GM12872 (cell line): ENCODE data around the gene SBK1.

Source experiments
- CTCF ChIP-seq: IDR thresholded peaks from 3 replicates; pipeline ENCODE4 v1.5.1; 2011; ENCODE audit warnings: low read depth, mild to moderate bottlenecking, low read length, moderate library complexity; ENCODE audit not compliant: insufficient read depth

Gene SBK1

GRCh38 chr16:28292731-28293600 is 641 bp downstream of the SBK1 start:
- no peak for TF ChIP-seq CTCF

DNA sequence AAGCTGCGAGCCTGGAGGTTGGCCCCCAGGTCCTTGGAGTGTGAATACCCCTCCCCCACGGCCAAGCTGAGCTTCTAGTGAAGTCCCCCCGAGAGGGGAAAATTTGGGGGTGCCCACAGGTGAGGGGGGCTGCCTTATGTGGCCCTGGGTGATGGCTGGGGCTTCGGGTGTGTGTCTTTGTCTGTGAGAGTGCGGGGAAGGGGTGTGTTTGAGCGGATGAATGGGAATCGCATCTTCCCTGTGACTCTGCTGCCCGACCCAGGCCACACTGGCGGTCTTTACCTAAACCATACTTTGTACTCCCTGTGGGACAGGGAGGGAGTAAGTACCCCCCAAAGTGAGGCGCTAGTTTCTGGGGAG is 1.3 kb downstream of the SBK1 start:
- no peak for TF ChIP-seq CTCF

DNA sequence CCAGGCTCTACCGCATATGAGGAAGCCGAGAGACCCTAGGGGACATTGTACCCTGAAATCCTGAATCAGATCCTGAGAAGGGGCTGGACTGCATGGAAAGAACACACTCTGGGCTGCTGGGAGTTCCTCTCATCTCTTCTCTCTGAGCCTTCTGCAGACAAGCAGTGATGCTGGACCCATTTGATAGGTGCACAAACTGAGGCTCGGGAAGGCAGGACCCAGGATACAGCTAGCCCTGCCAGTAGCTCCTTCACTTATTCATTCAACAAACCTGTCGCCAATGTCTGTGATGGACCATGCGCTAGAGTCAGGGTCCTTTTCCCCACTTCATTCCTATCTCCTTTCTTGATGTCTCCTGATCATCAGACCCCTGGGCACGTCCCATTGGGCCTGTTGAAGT is 1.9 kb downstream of the SBK1 start:
- TF ChIP-seq CTCF: no peak

DNA sequence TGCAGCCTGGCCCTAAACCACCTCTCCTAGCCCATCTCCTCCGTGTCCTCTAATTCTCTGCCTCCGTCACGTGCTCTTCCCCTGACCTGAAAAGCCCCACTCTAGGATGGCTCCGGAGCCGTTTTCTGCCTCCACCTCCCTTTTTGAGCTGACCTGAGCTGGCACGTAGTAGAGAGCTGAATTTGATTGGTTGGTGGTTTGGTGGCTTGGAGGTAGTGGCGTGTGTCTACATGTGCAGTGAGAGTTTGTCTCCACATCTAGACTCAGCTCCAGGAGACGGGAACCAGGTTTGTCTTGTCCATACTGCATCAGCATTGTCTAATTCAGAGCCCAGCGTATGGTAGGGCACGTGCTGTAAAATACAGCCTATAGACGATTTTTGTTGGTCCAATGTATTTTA is 3.0 kb downstream of the SBK1 start:
- TF ChIP-seq CTCF: no peak

GRCh38 chr16:28297308-28297707 is 5.0 kb downstream of the SBK1 start:
- TF ChIP-seq CTCF: no peak

GRCh38 chr16:28297784-28298510 is 5.6 kb downstream of the SBK1 start:
- TF ChIP-seq CTCF: no peak

DNA sequence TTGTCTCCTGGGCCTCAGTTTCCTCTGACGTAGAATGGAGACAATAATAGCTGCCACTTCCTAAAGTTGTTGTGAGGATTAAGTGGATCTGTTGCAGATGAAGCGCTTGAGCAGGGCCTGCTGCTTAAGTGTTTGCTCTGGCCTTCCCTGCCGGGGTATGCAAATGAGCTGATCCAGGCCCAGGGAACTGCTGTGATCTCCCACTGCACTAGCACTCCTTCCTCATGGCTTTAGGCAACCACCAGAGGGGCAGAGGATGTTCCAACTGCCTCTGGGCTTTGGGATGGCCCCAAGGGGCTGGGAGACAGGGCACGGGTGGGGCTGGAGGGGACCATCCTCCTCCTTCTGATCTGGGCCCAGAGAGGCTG is 6.2 kb downstream of the SBK1 start:
- no peak for TF ChIP-seq CTCF
